HUES48 (cell line): ENCODE measurements around the gene PSMB3.

Experiments
- H3K27ac ChIP-seq: one replicate; pipeline ENCODE4 v1.7.0; 2013; ENCODE audit warnings: low read depth, low read length, inconsistent platforms
- H3K27me3 ChIP-seq: 2 replicates; pipeline ENCODE4 v1.6.1; 2013; ENCODE audit warnings: mild to moderate bottlenecking, low read length; ENCODE audit not compliant: control insufficient read depth, insufficient read depth
- H3K36me3 ChIP-seq: 2 replicates; pipeline ENCODE4 v1.6.1; 2013; ENCODE audit warnings: low read length; ENCODE audit not compliant: control insufficient read depth, insufficient read depth
- H3K4me1 ChIP-seq: 2 replicates; pipeline ENCODE4 v1.6.1; 2013; ENCODE audit warnings: mild to moderate bottlenecking, low read length; ENCODE audit not compliant: control insufficient read depth, insufficient read depth
- H3K4me3 ChIP-seq: 2 replicates; pipeline ENCODE4 v1.5.1; 2013; ENCODE audit warnings: mild to moderate bottlenecking, low read depth, low read length
- H3K9ac ChIP-seq: 2 replicates; pipeline ENCODE4 v1.6.1; 2013; ENCODE audit warnings: mild to moderate bottlenecking, low read depth, low read length, moderate library complexity
- H3K9me3 ChIP-seq: 2 replicates; pipeline ENCODE4 v1.6.1; 2013; ENCODE audit warnings: low read length; ENCODE audit not compliant: control insufficient read depth, insufficient read depth

PSMB3 gene

DNA sequence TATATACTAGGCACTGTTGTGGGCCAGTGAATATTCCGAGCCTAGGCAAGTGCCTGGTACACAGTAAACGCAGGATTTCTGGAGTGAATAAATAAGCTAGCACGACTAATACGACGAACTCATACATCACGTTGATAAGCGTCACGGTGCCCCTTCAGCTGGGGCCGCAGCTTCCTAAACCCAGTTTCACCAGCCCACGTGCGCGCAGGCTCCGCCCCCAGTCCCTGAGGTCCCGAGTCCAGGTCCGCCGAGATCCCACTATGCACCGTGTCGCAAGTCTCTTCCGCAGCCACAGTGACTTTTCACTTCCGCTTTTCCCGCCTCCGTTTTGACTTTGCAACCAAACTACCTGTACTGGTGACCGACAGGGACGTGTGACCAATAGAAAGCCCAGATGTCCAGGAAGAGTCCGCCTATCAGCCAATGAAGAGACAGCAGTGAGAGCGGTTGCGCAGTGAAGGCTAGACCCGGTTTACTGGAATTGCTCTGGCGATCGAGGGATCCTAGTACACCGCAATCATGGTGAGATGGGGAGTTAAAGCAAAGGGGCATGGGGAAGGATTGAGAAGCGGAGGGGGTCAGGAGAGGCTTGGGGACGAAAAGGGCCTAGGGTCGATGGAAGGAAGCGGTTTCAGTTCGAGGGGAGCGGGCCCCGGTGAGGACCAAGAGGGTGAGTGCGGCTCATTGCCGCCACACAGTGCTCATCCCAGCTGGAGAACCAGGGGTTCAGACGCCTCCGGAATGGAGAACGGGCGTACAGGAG is at the start of gene PSMB3:
PSMB3 (plus strand) TSS at position 434 of the 763 bp plus-strand sequence; CDS start at position 520, 86 bp downstream.
- Histone ChIP-seq H3K36me3 (peaks cover 32% of the 10 kb centered on the region), H3K9ac (peak within 1 kb of the TSS; percentile 84), H3K4me1 (peaks cover 10% of the 10 kb centered on the region), H3K27ac (peak within 1 kb of the TSS; percentile 92), H3K27me3 (peaks cover 8% of the 10 kb centered on the region), H3K4me3 (peak within 1 kb of the TSS; percentile 93), H3K9me3 (no peaks in the 10 kb centered on the region)

GRCh38 chr17:38702916-38703741 is 49.4 kb upstream of the PSMB3 start:
- Histone ChIP-seq H3K4me1 (peaks cover 30% of the 10 kb centered on the region), H3K36me3 (no peaks in the 10 kb centered on the region), H3K27ac (peak overlapping the region; percentile 61), H3K4me3 (peak overlapping the region; percentile 67), H3K9ac (no peak overlapping the region), H3K9me3 (no peaks in the 10 kb centered on the region), H3K27me3 (peaks cover 87% of the 10 kb centered on the region)

GRCh38 chr17:38703742-38704605 is 48.6 kb upstream of the PSMB3 start:
- Histone ChIP-seq H3K4me1 (peaks cover 30% of the 10 kb centered on the region), H3K9me3 (no peaks in the 10 kb centered on the region), H3K27me3 (peaks cover 86% of the 10 kb centered on the region), H3K27ac (peak overlapping the region; percentile 84), H3K4me3 (peak overlapping the region; percentile 67), H3K36me3 (no peaks in the 10 kb centered on the region), H3K9ac (no peak overlapping the region)

- Histone ChIP-seq H3K4me1 (peaks cover 30% of the 10 kb centered on the region), H3K9ac (no peak within 1 kb of the TSS), H3K4me3 (peak within 1 kb of the TSS; percentile 67), H3K9me3 (no peaks in the 10 kb centered on the region), H3K27me3 (peaks cover 79% of the 10 kb centered on the region), H3K27ac (peak within 1 kb of the TSS; percentile 84), H3K36me3 (no peaks in the 10 kb centered on the region)
These were observed 47.7 kb upstream of the PSMB3 start, which contains the start of gene MLLT6 for GRCh38 chr17:38704606-38705522. TSS of gene MLLT6 (plus strand) at chr17:38705273. CDS start at chr17:38705633, 360 bp downstream.

- Histone ChIP-seq H3K4me1 (peaks cover 30% of the 10 kb centered on the region), H3K27ac (peak overlapping the region; percentile 65), H3K9me3 (no peaks in the 10 kb centered on the region), H3K9ac (no peak overlapping the region), H3K36me3 (no peaks in the 10 kb centered on the region), H3K4me3 (peak overlapping the region; percentile 57; the same call in 1 of the 2 replicates), H3K27me3 (peaks cover 73% of the 10 kb centered on the region)
These were observed 47.1 kb upstream of the PSMB3 start for GRCh38 chr17:38705523-38705802.

GRCh38 chr17:38705803-38706504 is 46.6 kb upstream of the PSMB3 start:
- H3K4me1 ChIP-seq: peaks cover 30% of the 10 kb centered on the region
- H3K9ac ChIP-seq: no peak overlapping the region
- peaks cover 68% of the 10 kb centered on the region for H3K27me3 ChIP-seq
- peak overlapping the region; percentile 65 for H3K27ac ChIP-seq
- H3K4me3 ChIP-seq: peak overlapping the region; percentile 57
- no peaks in the 10 kb centered on the region for H3K9me3 ChIP-seq
- H3K36me3 ChIP-seq: no peaks in the 10 kb centered on the region

GRCh38 chr17:38706505-38707216 is 45.9 kb upstream of the PSMB3 start:
- Histone ChIP-seq H3K4me1 (peaks cover 24% of the 10 kb centered on the region), H3K4me3 (peak overlapping the region; percentile 57), H3K27ac (peak overlapping the region; percentile 65), H3K9ac (no peak overlapping the region), H3K9me3 (no peaks in the 10 kb centered on the region), H3K27me3 (peaks cover 61% of the 10 kb centered on the region), H3K36me3 (no peaks in the 10 kb centered on the region)

GRCh38 chr17:38707678-38708351 is 44.7 kb upstream of the PSMB3 start:
- H3K27me3 ChIP-seq: peaks cover 51% of the 10 kb centered on the region
- H3K9ac ChIP-seq: no peak overlapping the region
- H3K4me1 ChIP-seq: peaks cover 20% of the 10 kb centered on the region
- no peak overlapping the region for H3K4me3 ChIP-seq
- no peaks in the 10 kb centered on the region for H3K9me3 ChIP-seq
- no peak overlapping the region for H3K27ac ChIP-seq
- 0 out of 2 replicates have a peak, but pooled peaks cover 5% of the 10 kb centered on the region for H3K36me3 ChIP-seq
